Measurements from ENCODE around the gene KMT2B.

DNA sequence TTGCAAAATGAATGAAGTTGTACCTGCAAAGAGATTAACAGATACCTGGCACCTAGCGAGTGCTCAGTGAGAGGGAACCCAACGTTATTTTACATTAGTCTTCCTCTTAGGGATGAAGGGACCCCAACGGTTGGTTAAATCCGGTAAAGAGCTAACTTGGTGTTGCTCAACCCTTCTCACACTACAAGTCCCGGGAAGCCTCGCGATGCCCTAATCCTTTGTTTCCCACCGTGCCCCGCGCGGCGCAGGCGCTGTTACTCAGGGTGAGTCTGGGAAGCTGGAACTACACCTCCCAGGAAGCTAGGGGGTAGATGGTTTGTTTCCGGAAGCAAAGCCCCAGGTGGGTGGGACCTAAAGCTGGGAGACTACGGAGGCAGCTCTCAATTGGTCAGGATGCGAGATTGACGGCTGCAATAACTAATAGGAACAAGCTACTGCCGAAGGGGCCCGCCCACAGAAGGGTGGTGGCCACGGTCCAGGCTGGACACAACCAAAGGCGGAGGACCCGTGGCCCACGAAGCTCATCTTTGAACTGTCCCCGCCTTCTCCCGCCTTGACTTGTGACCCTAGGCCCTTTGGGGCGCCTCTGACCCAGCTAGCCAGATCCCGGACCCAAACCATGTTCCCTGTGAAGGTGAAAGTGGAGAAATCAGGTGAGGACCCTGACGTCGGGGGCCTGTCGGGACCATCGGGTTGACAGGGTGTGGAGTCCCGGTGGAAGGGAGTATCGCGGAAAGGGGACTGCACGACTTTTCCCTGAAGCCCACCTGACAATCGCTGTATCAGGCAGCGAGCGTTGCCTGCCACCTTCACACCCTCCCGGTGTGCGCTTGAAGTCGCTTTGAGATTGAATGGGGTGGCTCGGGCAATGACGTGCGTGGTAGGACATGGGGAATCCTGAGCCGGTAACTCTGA, 30.6 kb downstream of the KMT2B start, which contains the start of gene LIN37:
- TF ChIP-seq, protein P1, sequence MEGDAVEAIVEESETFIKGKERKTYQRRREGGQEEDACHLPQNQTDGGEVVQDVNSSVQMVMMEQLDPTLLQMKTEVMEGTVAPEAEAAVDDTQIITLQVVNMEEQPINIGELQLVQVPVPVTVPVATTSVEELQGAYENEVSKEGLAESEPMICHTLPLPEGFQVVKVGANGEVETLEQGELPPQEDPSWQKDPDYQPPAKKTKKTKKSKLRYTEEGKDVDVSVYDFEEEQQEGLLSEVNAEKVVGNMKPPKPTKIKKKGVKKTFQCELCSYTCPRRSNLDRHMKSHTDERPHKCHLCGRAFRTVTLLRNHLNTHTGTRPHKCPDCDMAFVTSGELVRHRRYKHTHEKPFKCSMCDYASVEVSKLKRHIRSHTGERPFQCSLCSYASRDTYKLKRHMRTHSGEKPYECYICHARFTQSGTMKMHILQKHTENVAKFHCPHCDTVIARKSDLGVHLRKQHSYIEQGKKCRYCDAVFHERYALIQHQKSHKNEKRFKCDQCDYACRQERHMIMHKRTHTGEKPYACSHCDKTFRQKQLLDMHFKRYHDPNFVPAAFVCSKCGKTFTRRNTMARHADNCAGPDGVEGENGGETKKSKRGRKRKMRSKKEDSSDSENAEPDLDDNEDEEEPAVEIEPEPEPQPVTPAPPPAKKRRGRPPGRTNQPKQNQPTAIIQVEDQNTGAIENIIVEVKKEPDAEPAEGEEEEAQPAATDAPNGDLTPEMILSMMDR (IDR thresholded peaks at IDR 0.05): peak in 3 of 6 experiments; percentile 11 to 41 (median 41)
- peak; percentile 91 to 95 for TF ChIP-seq POLR2A (IDR thresholded peaks at IDR 0.05)
